ENCODE data around the gene LCE1E.

LCE1E gene

GRCh38 chr1:152774875-152775274, 11.2 kb upstream of the LCE1E start, which contains the start of gene LCE1F:
LCE1F (plus strand) TSS chr1:152775140; CDS start chr1:152776372, 1,232 bp downstream.
- no peak for DNase-seq (ENCODE audit: low read depth, low spot score)
- H3K4me3 ChIP-seq (ENCODE audit: low read length), result no peak within 1 kb of the TSS

- no peak overlapping the region for H3K4me3 ChIP-seq (ENCODE audit: low read length)
- DNase-seq (ENCODE audit: low read depth, low spot score), result no peak
These were observed 9.7 kb upstream of the LCE1E start for GRCh38 chr1:152776361-152776760.

DNA sequence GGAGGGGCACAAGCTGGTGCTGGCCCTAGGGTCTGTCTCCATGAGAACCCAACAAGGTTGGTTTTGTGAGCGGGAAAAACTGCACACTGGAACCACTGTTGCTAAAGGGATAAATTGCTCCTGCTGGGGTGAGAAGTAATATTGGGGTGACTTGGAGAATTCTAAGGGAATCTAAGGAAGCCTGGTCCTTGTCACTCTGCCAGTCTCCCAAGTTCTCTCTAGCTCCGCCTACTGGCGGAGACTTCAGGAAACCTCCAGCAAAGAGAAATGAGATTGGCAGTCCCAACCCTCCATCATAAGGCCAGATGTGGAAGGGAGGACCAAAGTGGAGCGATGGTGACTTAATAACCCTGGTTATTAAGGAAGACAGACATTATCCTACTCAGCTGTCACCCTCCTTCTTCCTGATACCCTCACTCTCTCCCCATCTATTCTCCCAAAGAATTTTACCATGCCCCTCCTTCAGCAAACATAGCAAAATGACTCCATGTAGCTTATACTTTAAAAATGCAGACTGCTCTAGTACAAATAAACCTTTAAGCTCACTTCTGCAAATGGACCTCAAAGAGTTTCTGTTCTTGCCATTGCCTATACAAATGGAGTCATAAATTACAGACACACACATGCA, 8.4 kb upstream of the LCE1E start:
- H3K4me3 ChIP-seq (ENCODE audit: low read length), result no peak overlapping the region
- peak; percentile 21 for DNase-seq (ENCODE audit: low read depth, low spot score)

GRCh38 chr1:152783095-152783494, 3.0 kb upstream of the LCE1E start:
- DNase-seq (ENCODE audit: low read depth, low spot score), result no peak
- H3K4me3 ChIP-seq (ENCODE audit: low read length), result no peak overlapping the region

DNA sequence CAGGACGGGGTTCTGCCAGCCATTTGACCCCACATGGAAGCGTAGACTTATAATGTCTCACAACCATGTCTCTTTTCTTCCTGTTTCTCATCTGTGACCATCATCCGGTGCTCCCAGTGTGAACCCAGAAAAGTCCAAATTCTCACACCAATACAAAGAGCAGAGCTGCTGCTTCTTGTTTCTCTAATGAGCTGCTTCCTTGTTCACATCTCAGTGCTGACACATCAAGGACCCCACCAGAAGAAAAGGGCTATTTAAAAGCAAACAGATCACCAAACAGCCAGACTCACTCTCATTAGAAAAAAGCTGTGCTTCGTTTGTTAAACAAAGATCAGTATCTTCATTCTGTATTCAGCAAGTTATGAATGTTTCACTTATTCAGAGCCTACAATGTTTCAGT, 9.6 kb downstream of the LCE1E start:
- no peak overlapping the region for H3K4me3 ChIP-seq (ENCODE audit: low read length)
- no peak for DNase-seq (ENCODE audit: low read depth, low spot score)

GRCh38 chr1:152796421-152796820, 10.4 kb downstream of the LCE1E start, which contains the start of gene LCE1D:
LCE1D (plus strand) TSS chr1:152796721; CDS start chr1:152797795, 1,074 bp downstream.
- H3K4me3 ChIP-seq (ENCODE audit: low read length), result no peak within 1 kb of the TSS
- no peak for DNase-seq (ENCODE audit: low read depth, low spot score)

DNA sequence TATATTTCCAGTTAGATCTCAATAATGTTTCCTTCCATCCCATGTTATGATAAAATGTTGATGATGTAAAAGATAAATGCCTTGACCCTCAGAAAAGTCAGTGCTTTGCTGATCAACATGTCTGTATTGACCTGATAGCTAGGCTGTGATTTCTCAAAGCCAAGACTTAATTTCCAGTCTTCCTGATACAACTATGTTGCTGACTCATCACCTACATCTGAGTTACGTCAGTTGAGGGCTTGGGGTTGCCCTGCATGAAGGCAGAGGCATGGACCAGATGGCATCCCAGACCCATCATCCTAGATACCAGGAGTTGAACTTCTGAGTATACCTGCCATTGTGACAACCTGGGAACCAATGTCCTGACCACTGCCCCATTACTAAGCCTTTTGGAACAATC, 15.3 kb downstream of the LCE1E start:
- no peak for DNase-seq (ENCODE audit: low read depth, low spot score)
- no peak overlapping the region for H3K4me3 ChIP-seq (ENCODE audit: low read length)

DNA sequence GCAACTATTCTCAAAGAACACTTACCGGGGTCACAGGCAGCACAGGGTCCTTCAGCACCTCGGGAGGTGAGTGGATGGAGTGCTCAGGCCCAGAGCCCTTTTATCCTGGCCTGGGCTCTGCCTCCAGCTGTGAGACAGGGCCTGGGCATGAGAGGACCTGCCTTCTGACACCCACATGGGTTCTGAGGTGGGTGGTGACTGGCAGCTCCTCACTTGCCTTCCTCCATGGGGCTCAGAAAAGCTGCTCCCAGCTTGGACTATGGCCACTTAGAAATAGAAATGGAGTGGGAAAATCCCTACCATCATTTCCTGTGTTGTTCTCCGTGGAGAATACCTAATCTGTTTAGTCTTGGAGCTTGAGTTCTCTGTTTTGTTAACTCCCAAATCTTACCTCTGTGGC, 20.5 kb downstream of the LCE1E start, which contains the start of gene LCE1C:
TSS of gene LCE1C (minus strand) at position 76 of the 400 bp plus-strand sequence. CDS start 1,173 bp downstream, outside the sequence.
- H3K4me3 ChIP-seq (ENCODE audit: low read length), result no peak within 1 kb of the TSS
- DNase-seq (ENCODE audit: low read depth, low spot score), result no peak

DNA sequence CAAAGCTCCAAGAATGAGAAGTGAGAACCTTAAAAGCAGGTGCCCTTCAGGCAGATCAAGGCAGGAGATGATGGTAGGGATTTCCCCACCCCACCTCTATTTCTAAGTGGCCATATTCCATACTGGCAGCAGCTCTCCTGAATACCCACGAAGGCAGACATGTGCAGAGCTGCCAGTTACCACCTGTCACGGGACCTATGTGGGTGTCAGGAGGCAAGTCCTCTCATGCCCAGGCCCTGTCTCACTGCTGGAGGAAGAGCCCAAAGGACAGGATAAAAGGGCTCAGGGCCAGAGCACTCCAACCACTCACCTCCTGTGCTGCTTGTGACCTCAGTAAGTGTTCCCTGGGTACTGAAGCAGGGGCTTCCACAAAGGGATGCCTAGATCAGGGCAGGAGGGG, 25.0 kb downstream of the LCE1E start:
- no peak for DNase-seq (ENCODE audit: low read depth, low spot score)
- no peak overlapping the region for H3K4me3 ChIP-seq (ENCODE audit: low read length)

DNA sequence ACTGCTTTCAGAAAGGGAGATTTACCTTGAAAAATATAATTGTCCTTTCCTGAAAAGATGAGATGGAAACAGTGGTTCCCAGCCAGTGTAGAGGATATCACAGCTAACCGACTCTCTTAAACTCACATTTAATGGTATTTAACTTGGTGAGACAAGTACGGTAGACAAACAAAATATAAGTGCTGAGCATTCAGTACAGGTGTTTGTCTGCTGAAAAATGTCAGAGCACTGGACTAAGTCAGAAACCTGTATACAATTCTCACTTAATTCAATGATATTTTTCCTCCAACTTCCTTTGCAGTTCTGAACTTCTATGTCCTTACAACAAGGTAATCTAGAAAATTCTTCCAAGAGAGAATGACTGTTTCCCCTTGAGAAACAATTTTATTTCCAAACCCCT, 25.6 kb downstream of the LCE1E start, which contains the start of gene LCE1B:
TSS of gene LCE1B (plus strand) at position 301 of the 400 bp plus-strand sequence. CDS start 476 bp downstream, outside the sequence.
- no peak for DNase-seq (ENCODE audit: low read depth, low spot score)
- H3K4me3 ChIP-seq (ENCODE audit: low read length), result no peak within 1 kb of the TSS

- H3K4me3 ChIP-seq (ENCODE audit: low read length), result no peak overlapping the region
- DNase-seq (ENCODE audit: low read depth, low spot score), result no peak
These were observed 31.3 kb downstream of the LCE1E start for GRCh38 chr1:152817309-152817708.

DNA sequence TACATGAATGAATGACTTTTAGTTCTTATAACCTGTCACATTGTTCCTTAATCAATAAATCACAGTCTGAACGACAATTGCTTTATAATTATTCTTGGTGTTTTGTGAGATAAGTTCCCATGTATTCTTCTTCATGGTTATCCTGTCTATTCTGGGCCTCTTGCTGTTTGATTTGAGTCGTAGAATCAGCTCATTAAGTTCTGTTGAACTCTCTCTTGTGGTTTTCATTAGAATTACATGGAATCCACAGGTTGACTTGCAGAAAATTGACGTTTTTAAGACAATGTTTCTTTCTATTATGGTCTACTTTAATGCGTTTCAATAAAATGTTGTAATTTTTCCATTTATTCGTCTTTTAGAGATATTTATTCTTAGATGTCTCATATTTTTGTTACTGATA, 37.2 kb downstream of the LCE1E start:
- DNase-seq (ENCODE audit: low read depth, low spot score), result no peak
- no peak overlapping the region for H3K4me3 ChIP-seq (ENCODE audit: low read length)

- no peak overlapping the region for H3K4me3 ChIP-seq (ENCODE audit: low read length)
- DNase-seq (ENCODE audit: low read depth, low spot score), result no peak
These were observed 38.9 kb downstream of the LCE1E start for GRCh38 chr1:152824964-152825363.

DNA sequence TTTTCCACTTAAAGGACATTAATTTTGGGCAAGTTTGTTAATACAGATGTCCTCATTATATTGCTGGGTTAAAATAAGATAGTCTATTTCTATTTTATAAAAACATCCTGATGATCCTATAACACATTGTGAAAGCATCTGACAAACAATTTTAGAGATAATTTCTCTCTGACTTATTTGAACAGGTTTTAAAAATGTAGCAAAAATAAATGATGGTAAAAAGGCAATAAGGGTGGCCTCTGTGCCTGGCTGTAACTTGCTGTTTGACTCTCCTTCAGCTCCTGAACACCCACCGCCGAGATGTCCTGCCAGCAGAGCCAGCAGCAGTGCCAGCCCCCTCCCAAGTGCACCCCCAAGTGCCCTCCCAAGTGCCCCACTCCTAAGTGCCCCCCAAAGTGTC, 41.1 kb downstream of the LCE1E start, which contains the start of gene LCE1A:
TSS of gene LCE1A (plus strand) at position 301 of the 400 bp plus-strand sequence. CDS start at position 301, 0 bp downstream.
- no peak within 1 kb of the TSS for H3K4me3 ChIP-seq (ENCODE audit: low read length)
- no peak for DNase-seq (ENCODE audit: low read depth, low spot score)

DNA sequence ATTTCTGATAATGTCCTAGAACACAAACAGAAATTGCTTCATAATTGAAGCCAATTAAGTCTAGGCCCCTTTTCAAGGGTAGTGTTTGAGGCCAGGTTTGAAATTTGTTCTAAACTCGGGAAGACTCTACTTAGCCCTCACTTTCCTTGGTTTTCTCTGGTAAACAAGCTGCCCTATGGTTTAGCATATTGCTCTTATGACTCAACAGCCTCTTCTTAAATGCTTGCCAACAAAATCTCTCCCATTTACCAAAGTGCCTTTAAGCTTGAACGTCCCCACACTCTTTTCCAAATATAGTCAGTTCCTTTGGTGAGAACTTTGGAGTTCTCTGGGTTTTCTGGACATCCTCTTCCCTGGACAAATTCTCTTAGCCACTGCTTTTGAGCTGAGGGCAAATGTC, 50.8 kb downstream of the LCE1E start:
- H3K4me3 ChIP-seq (ENCODE audit: low read length), result no peak overlapping the region
- no peak for DNase-seq (ENCODE audit: low read depth, low spot score)
